MM.1S (cell line): ENCODE results near the gene TGIF1.

Source experiments
- DNase-seq: peaks from one replicate; pipeline ENCODE4 v3.0.0-alpha.2; 2015
- H2AFZ ChIP-seq: fragments of 300-600 bp; sonication (generic); 2 replicates; pipeline ENCODE4 v1.6.0; 2016; ENCODE audit warnings: antibody characterized with exemption, low read length
- H3F3A ChIP-seq: fragments of 300-600 bp; sonication (generic); 2 replicates; pipeline ENCODE4 v1.6.1; 2016; ENCODE audit warnings: mild to moderate bottlenecking, antibody characterized with exemption, low read length, moderate library complexity, mixed read lengths; ENCODE audit not compliant: insufficient read depth
- H3K27ac ChIP-seq: fragments of 300-600 bp; sonication (generic); 2 replicates; pipeline ENCODE4 v1.5.1; 2016; ENCODE audit warnings: mild to moderate bottlenecking, low read length
- H3K27me3 ChIP-seq: fragments of 300-600 bp; sonication (generic); replicated peaks from 2 replicates; pipeline ENCODE4 v1.6.0; 2016; ENCODE audit warnings: low read length; ENCODE audit not compliant: insufficient read depth
- H3K36me3 ChIP-seq: fragments of 300-600 bp; sonication (generic); replicated peaks from 2 replicates; pipeline ENCODE4 v1.6.1; 2016; ENCODE audit warnings: mild to moderate bottlenecking, low read length, mixed read lengths; ENCODE audit not compliant: insufficient read depth
- H3K4me1 ChIP-seq: fragments of 300-600 bp; sonication (generic); 2 replicates; pipeline ENCODE4 v1.6.1; 2016; ENCODE audit warnings: low read length, mixed read lengths
- H3K4me2 ChIP-seq: fragments of 300-600 bp; sonication (generic); 2 replicates; pipeline ENCODE4 v1.6.0; 2016; ENCODE audit warnings: low read depth, low read length
- H3K4me3 ChIP-seq: fragments of 300-600 bp; sonication (generic); 2 replicates; pipeline ENCODE4 v1.5.1; 2016; ENCODE audit warnings: low read length, mixed read lengths
- H3K79me2 ChIP-seq: fragments of 300-600 bp; sonication (generic); 2 replicates; pipeline ENCODE4 v1.6.1; 2016; ENCODE audit warnings: mixed run types, low read length, mixed read lengths
- H3K9ac ChIP-seq: fragments of 300-600 bp; sonication (generic); 2 replicates; pipeline ENCODE4 v1.6.1; 2016; ENCODE audit warnings: low read length, mixed read lengths
- H3K9me2 ChIP-seq: fragments of 300-600 bp; sonication (generic); replicated peaks from 2 replicates; pipeline ENCODE4 v1.6.1; 2016; ENCODE audit warnings: mild to moderate bottlenecking, low read length, mixed read lengths; ENCODE audit not compliant: insufficient read depth
- H3K9me3 ChIP-seq: fragments of 300-600 bp; sonication (generic); replicated peaks from 2 replicates; pipeline ENCODE4 v1.6.1; 2016; ENCODE audit warnings: mild to moderate bottlenecking, low read length, mixed read lengths; ENCODE audit not compliant: insufficient read depth
- H4K20me1 ChIP-seq: fragments of 300-600 bp; sonication (generic); 2 replicates; pipeline ENCODE4 v1.6.1; 2016; ENCODE audit warnings: mild to moderate bottlenecking, low read length, moderate library complexity, mixed read lengths; ENCODE audit not compliant: insufficient read depth
- EZH2 ChIP-seq: fragments of 300-600 bp; sonication (generic); optimal IDR thresholded peaks from 2 replicates; pipeline ENCODE3; 2017; ENCODE audit warnings: low read depth, mild to moderate bottlenecking, antibody characterized with exemption, low read length, mixed read lengths
- EZH2phosphoT487 ChIP-seq: fragments of 300-600 bp; sonication (generic); IDR thresholded peaks from 2 replicates; pipeline ENCODE4 v1.6.1; 2018; ENCODE audit warnings: antibody characterized with exemption, low read length
- TF ChIP-seq, protein P1 (sequence below): fragments of 300-600 bp; sonication (generic); IDR thresholded peaks from 2 replicates; pipeline ENCODE4 v1.5.1; 2016; ENCODE audit warnings: antibody characterized with exemption, low read length, mixed read lengths

Gene TGIF1

GRCh38 chr18:3451183-3451988 lies 1.4 kb downstream of the TGIF1 start:
- H4K20me1 ChIP-seq: no peaks in the 10 kb centered on the region
- DNase-seq: no peak
- H3K9ac ChIP-seq: no peak overlapping the region
- H2AFZ ChIP-seq: no peak overlapping the region
- TF ChIP-seq, protein P1, sequence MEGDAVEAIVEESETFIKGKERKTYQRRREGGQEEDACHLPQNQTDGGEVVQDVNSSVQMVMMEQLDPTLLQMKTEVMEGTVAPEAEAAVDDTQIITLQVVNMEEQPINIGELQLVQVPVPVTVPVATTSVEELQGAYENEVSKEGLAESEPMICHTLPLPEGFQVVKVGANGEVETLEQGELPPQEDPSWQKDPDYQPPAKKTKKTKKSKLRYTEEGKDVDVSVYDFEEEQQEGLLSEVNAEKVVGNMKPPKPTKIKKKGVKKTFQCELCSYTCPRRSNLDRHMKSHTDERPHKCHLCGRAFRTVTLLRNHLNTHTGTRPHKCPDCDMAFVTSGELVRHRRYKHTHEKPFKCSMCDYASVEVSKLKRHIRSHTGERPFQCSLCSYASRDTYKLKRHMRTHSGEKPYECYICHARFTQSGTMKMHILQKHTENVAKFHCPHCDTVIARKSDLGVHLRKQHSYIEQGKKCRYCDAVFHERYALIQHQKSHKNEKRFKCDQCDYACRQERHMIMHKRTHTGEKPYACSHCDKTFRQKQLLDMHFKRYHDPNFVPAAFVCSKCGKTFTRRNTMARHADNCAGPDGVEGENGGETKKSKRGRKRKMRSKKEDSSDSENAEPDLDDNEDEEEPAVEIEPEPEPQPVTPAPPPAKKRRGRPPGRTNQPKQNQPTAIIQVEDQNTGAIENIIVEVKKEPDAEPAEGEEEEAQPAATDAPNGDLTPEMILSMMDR: no peak
- TF ChIP-seq EZH2phosphoT487 (no peak), EZH2 (no peak)
- H3K9me2 ChIP-seq: no peaks in the 10 kb centered on the region
- H3F3A ChIP-seq: peaks cover 34% of the 10 kb centered on the region
- no peaks in the 10 kb centered on the region for H3K79me2 ChIP-seq
- no peaks in the 10 kb centered on the region for H3K36me3 ChIP-seq
- H3K4me1 ChIP-seq: peaks cover 12% of the 10 kb centered on the region
- no peaks in the 10 kb centered on the region for H3K9me3 ChIP-seq
- peak overlapping the region; percentile 52 for H3K4me2 ChIP-seq
- H3K27ac ChIP-seq: no peak overlapping the region
- H3K27me3 ChIP-seq: peaks cover 69% of the 10 kb centered on the region
- peak overlapping the region; percentile 11; the same call in 1 of the 2 replicates for H3K4me3 ChIP-seq

DNA sequence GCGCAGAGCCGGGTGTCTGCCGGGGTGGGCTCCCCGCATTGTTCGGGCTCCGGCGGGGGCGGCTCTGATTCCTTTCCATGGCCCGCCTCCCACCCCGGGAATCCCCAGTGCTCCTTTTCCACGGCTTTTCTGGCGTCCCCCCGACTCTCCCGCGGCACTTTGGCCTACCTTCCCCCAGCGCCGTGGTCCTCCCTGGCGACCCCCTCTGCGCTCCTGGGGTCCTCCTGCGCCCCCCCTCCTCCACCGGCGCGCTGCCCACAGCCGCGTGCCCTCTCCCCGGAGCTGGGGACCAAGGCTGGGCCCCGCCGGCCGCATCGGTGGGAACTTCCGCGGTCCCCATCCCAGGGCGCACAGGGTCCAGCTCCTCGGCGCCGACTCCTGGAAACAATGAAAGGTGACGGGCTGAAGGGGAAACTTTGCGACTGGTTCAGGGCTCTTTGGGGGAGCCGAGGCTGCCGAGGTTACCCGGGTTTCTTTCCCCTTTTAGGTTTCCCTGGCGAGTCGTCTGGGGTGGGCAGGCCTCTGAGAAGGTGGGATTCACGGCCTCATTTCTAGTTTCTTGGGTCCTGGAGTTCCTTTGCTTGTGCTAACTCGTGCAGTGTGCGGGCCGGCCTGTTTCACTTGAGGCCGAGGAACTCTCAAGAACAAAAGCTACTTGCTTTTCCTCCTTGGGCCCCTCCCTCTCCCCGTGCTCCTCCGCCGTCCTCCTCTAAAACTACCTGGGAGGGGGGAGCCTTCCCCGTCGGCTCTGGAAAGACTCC lies 2.2 kb downstream of the TGIF1 start:
- H3K4me2 ChIP-seq: no peak overlapping the region
- peaks cover 31% of the 10 kb centered on the region for H3F3A ChIP-seq
- no peak overlapping the region; the same call in 1 of the 2 replicates for H3K4me3 ChIP-seq
- no peaks in the 10 kb centered on the region for H3K79me2 ChIP-seq
- DNase-seq: no peak
- TF ChIP-seq EZH2phosphoT487: no peak
- no peak for TF ChIP-seq EZH2
- TF ChIP-seq, protein P1: no peak
- no peaks in the 10 kb centered on the region for H4K20me1 ChIP-seq
- no peak overlapping the region for H3K9ac ChIP-seq
- H3K27ac ChIP-seq: no peak overlapping the region
- no peak overlapping the region for H2AFZ ChIP-seq
- H3K27me3 ChIP-seq: peaks cover 65% of the 10 kb centered on the region
- H3K4me1 ChIP-seq: peaks cover 7% of the 10 kb centered on the region; the same call in 1 of the 2 replicates
- no peaks in the 10 kb centered on the region for H3K36me3 ChIP-seq
- H3K9me3 ChIP-seq: no peaks in the 10 kb centered on the region
- H3K9me2 ChIP-seq: no peaks in the 10 kb centered on the region

GRCh38 chr18:3452750-3453539 lies 3.0 kb downstream of the TGIF1 start:
- no peaks in the 10 kb centered on the region for H3K9me2 ChIP-seq
- TF ChIP-seq, protein P1: no peak
- TF ChIP-seq EZH2phosphoT487 (no peak), EZH2 (no peak)
- no peak overlapping the region for H3K27ac ChIP-seq
- H3K27me3 ChIP-seq: peaks cover 65% of the 10 kb centered on the region
- no peak overlapping the region for H3K9ac ChIP-seq
- no peak overlapping the region for H2AFZ ChIP-seq
- H3K79me2 ChIP-seq: no peaks in the 10 kb centered on the region
- H4K20me1 ChIP-seq: no peaks in the 10 kb centered on the region
- H3K4me3 ChIP-seq: no peak overlapping the region
- no peak for DNase-seq
- no peak overlapping the region for H3K4me2 ChIP-seq
- peaks cover 7% of the 10 kb centered on the region; the same call in 1 of the 2 replicates for H3K4me1 ChIP-seq
- peaks cover 24% of the 10 kb centered on the region for H3F3A ChIP-seq
- no peaks in the 10 kb centered on the region for H3K9me3 ChIP-seq
- H3K36me3 ChIP-seq: no peaks in the 10 kb centered on the region
